Measurements from ENCODE around the gene BNIP3.

The BNIP3 gene

DNA sequence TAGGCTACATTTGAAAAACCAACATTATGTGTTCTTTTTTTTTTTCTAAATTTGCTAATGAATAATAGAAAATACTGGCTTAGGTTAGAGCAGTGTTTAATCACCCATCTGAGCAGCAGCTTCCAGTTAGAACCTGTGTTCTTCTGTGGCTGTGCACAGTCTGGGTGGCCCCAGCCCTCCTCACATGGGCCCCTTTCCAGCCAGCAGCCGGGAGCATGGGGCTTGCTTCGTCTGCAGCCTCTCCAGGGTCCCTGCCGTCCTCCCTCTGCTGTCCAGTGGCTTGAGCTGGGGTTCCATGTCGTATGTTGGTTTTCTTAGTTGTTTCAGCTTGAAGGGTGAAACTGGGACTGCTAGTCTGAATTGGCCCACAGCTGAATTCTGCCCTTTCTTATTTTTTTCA is 37.3 kb downstream of the BNIP3 start:
- H3K36me3 ChIP-seq (ENCODE audit: control insufficient read depth in 2 of 2, insufficient read depth in 2 of 2, low read length in 2 of 2): peaks cover 53 to 70% of the 10 kb centered on the region in 2 donors
- no peak overlapping the region for H3K27ac ChIP-seq (ENCODE audit: low read depth in 2 of 2, low read length in 2 of 2)
- H3K4me1 ChIP-seq (ENCODE audit: control insufficient read depth in 2 of 2, insufficient read depth in 2 of 2, low read length in 2 of 2): no peaks in the 10 kb centered on the region

DNA sequence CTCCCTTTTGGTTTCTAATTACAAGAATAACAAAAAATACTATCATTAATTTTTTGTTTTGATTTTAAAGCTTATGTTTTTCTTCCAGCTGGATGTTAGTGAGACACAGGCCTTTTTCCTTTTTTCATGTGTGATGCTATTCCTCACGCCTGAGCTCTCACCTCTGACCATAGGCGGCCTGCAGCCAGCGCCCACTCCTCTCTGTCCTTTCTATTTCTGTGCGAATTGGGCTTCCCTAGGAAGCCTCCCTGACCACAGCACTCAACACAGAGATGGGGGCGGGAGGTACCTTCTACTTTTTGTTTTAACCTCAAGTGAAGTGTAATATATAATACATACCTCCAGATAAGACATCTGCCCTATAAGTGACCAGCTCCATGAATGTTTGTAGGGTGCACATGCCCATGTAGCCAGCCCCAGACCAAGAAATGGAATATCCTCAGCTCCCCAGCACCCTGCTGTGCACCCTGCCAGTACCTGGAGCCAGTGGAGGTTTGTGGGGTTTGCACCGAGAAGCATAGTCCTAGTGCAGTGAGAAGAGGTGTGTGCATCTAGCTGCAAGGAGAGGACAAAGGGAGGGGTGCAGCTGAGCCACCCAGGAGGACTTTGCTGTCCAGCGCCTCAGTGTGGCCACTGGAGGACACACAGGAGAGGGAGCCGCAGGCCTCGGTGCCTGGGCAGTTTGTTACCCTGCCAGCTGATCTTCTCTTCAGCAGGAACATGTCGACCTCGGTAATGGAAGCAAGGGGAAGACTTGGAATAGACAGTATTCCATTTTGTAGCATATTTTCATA is 38.5 kb downstream of the BNIP3 start:
- H3K9ac ChIP-seq (ENCODE audit: low read depth in 1 of 2, low read length in 2 of 2): no peak overlapping the region
- H3K36me3 ChIP-seq (ENCODE audit: control insufficient read depth in 2 of 2, insufficient read depth in 2 of 2, low read length in 2 of 2): peaks cover 48 to 65% of the 10 kb centered on the region in 2 donors
- H3K4me3 ChIP-seq (ENCODE audit: low read length in 2 of 2): no peak overlapping the region
- H3K4me1 ChIP-seq (ENCODE audit: control insufficient read depth in 2 of 2, insufficient read depth in 2 of 2, low read length in 2 of 2): no peaks in the 10 kb centered on the region
- no peaks in the 10 kb centered on the region for H3K27me3 ChIP-seq (ENCODE audit: control insufficient read depth in 2 of 2, insufficient read depth in 2 of 2, low read length in 2 of 2)
- no peak overlapping the region for H3K27ac ChIP-seq (ENCODE audit: low read depth in 2 of 2, low read length in 2 of 2)
- no peaks in the 10 kb centered on the region for H3K9me3 ChIP-seq (ENCODE audit: control insufficient read depth in 2 of 2, low read length in 2 of 2)

More for the DNA sequence above, 37.3 kb downstream of the BNIP3 start:
- Histone ChIP-seq H3K9me3 (ENCODE audit: control insufficient read depth in 2 of 2, low read length in 2 of 2) (no peaks in the 10 kb centered on the region), H3K9ac (ENCODE audit: low read depth in 1 of 2, low read length in 2 of 2) (no peak overlapping the region), H3K4me3 (ENCODE audit: low read length in 2 of 2) (no peak overlapping the region), H3K27me3 (ENCODE audit: control insufficient read depth in 2 of 2, insufficient read depth in 2 of 2, low read length in 2 of 2) (no peaks in the 10 kb centered on the region)

DNA sequence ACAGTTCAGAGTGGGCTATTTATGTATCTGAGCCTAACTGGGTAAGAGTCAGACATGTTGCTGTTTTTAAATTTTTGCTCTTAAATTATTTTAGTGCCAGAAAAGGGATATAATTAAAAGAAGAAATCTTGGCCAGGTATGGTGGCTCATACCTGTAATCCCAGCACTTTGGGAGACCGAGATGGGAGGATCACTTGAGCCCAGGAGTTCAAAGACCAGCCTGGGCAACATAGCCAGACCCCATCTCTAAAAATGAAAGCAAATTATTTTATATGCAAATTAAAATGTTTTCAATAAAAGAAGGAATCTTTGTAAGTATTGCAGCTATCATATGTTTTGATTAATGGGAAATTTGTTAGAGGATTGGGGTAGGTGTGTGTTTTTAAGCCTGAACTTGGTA is 39.3 kb downstream of the BNIP3 start:
- H3K9me3 ChIP-seq (ENCODE audit: control insufficient read depth in 2 of 2, low read length in 2 of 2): no peaks in the 10 kb centered on the region
- H3K4me3 ChIP-seq (ENCODE audit: low read length in 2 of 2): no peak overlapping the region
- peaks cover 43 to 59% of the 10 kb centered on the region in 2 donors for H3K36me3 ChIP-seq (ENCODE audit: control insufficient read depth in 2 of 2, insufficient read depth in 2 of 2, low read length in 2 of 2)
- no peaks in the 10 kb centered on the region for H3K4me1 ChIP-seq (ENCODE audit: control insufficient read depth in 2 of 2, insufficient read depth in 2 of 2, low read length in 2 of 2)
- H3K9ac ChIP-seq (ENCODE audit: low read depth in 1 of 2, low read length in 2 of 2): no peak overlapping the region
- H3K27ac ChIP-seq (ENCODE audit: low read depth in 2 of 2, low read length in 2 of 2): no peak overlapping the region
- no peaks in the 10 kb centered on the region for H3K27me3 ChIP-seq (ENCODE audit: control insufficient read depth in 2 of 2, insufficient read depth in 2 of 2, low read length in 2 of 2)

DNA sequence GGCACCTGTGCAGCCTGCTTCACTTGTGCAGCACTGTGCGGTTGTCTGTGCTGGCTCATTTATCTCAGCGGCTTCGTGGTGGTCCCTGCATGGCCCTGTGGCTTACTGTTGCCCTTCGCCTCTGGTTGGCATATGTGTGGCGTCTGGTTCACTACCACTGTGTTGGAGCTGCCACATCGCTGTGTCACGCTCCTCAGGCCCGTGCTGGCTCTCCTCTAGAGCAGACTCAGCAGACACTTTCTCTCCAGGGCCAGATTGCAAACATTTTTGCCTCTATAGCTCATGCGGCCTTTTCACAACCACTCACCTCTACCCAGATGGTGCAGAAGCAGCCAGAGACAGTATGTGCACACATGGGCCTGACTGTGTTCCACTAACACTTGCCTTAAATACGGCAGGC is 43.0 kb downstream of the BNIP3 start:
- Histone ChIP-seq H3K36me3 (ENCODE audit: control insufficient read depth in 2 of 2, insufficient read depth in 2 of 2, low read length in 2 of 2) (peaks cover 24 to 37% of the 10 kb centered on the region in 2 donors), H3K27ac (ENCODE audit: low read depth in 2 of 2, low read length in 2 of 2) (no peak overlapping the region), H3K27me3 (ENCODE audit: control insufficient read depth in 2 of 2, insufficient read depth in 2 of 2, low read length in 2 of 2) (no peaks in the 10 kb centered on the region)

DNA sequence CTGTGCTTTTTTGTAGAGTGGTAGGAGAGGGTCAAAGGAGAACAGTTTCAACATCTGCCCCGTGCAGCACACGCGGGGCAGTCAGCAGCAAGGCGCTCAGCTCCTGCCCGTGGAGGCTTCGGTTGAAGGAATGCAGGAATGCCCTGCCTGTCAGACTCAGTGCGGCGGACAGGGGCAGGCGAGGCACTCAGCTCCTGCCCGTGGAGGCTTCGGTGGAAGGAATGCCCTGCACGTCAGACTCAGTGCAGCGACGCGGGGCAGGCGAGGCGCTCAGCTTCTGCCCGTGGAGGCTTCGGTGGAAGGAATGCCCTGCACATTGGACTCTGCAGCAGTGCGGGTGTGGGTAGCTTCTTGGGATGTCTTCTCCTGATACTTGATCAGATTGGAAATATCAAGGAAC is 43.9 kb downstream of the BNIP3 start:
- no peak overlapping the region for H3K4me3 ChIP-seq (ENCODE audit: low read length in 2 of 2)
- no peak overlapping the region for H3K9ac ChIP-seq (ENCODE audit: low read depth in 1 of 2, low read length in 2 of 2)
- H3K36me3 ChIP-seq (ENCODE audit: control insufficient read depth in 2 of 2, insufficient read depth in 2 of 2, low read length in 2 of 2): peaks cover 24 to 37% of the 10 kb centered on the region in 2 donors
- H3K27me3 ChIP-seq (ENCODE audit: control insufficient read depth in 2 of 2, insufficient read depth in 2 of 2, low read length in 2 of 2): no peaks in the 10 kb centered on the region
- H3K27ac ChIP-seq (ENCODE audit: low read depth in 2 of 2, low read length in 2 of 2): no peak overlapping the region
- no peaks in the 10 kb centered on the region for H3K9me3 ChIP-seq (ENCODE audit: control insufficient read depth in 2 of 2, low read length in 2 of 2)
- peaks cover 4 to 6% of the 10 kb centered on the region in 2 donors for H3K4me1 ChIP-seq (ENCODE audit: control insufficient read depth in 2 of 2, insufficient read depth in 2 of 2, low read length in 2 of 2)

More for the DNA sequence above, 43.0 kb downstream of the BNIP3 start:
- Histone ChIP-seq H3K4me3 (ENCODE audit: low read length in 2 of 2) (no peak overlapping the region), H3K9me3 (ENCODE audit: control insufficient read depth in 2 of 2, low read length in 2 of 2) (no peaks in the 10 kb centered on the region), H3K9ac (ENCODE audit: low read depth in 1 of 2, low read length in 2 of 2) (no peak overlapping the region), H3K4me1 (ENCODE audit: control insufficient read depth in 2 of 2, insufficient read depth in 2 of 2, low read length in 2 of 2) (peaks cover 0 to 1% of the 10 kb centered on the region in 2 donors)

DNA sequence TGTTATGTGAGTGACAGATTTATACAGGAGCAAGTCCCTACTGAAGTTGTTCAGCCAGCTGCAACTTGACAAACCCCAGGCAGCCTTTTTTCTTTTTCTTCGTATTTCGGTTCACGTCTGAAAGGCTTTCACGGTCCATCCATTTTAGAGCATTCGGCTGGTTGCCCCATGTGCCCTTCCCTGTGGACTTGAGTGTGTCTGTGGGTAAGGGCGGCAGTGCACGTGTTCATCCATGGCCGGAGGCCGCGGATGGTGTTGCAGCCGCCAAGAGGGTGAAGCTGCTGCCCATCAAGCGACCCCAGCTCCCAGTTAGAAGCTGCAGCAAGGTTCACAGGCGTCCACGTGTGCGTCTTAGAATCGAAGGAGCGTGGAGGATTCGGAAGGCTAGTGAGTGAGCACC is 45.0 kb downstream of the BNIP3 start:
- peaks cover 24 to 27% of the 10 kb centered on the region in 2 donors for H3K36me3 ChIP-seq (ENCODE audit: control insufficient read depth in 2 of 2, insufficient read depth in 2 of 2, low read length in 2 of 2)
- no peak overlapping the region for H3K4me3 ChIP-seq (ENCODE audit: low read length in 2 of 2)

DNA sequence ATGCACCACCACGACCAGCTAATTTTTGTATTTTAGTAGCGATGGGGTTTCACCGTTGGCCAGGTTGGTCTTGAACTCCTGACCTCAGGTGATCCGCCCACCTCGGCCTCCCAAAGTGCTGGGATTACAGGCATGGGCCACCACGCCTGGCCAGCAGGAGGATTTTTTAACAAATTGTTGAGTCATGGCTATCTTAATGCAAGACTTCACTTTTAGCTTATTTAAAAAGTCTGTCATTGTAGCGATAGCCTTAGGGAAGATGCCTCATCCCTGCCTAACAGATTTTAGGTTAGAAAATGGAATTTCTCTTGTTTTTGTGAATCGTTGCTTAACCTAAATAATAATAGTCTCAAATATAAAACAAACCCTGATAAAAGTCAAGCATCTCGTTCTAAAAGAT is 45.4 kb downstream of the BNIP3 start:
- Histone ChIP-seq H3K9me3 (ENCODE audit: control insufficient read depth in 2 of 2, low read length in 2 of 2) (no peaks in the 10 kb centered on the region), H3K27ac (ENCODE audit: low read depth in 2 of 2, low read length in 2 of 2) (no peak overlapping the region), H3K36me3 (ENCODE audit: control insufficient read depth in 2 of 2, insufficient read depth in 2 of 2, low read length in 2 of 2) (peaks cover 21 to 22% of the 10 kb centered on the region in 2 donors), H3K4me3 (ENCODE audit: low read length in 2 of 2) (no peak overlapping the region), H3K27me3 (ENCODE audit: control insufficient read depth in 2 of 2, insufficient read depth in 2 of 2, low read length in 2 of 2) (no peaks in the 10 kb centered on the region), H3K9ac (ENCODE audit: low read depth in 1 of 2, low read length in 2 of 2) (no peak overlapping the region), H3K4me1 (ENCODE audit: control insufficient read depth in 2 of 2, insufficient read depth in 2 of 2, low read length in 2 of 2) (peaks cover 6 to 8% of the 10 kb centered on the region in 2 donors)

More for the DNA sequence above, 45.0 kb downstream of the BNIP3 start:
- Histone ChIP-seq H3K27me3 (ENCODE audit: control insufficient read depth in 2 of 2, insufficient read depth in 2 of 2, low read length in 2 of 2) (no peaks in the 10 kb centered on the region), H3K9me3 (ENCODE audit: control insufficient read depth in 2 of 2, low read length in 2 of 2) (no peaks in the 10 kb centered on the region), H3K4me1 (ENCODE audit: control insufficient read depth in 2 of 2, insufficient read depth in 2 of 2, low read length in 2 of 2) (peaks cover 6 to 8% of the 10 kb centered on the region in 2 donors), H3K9ac (ENCODE audit: low read depth in 1 of 2, low read length in 2 of 2) (no peak overlapping the region), H3K27ac (ENCODE audit: low read depth in 2 of 2, low read length in 2 of 2) (no peak overlapping the region)

DNA sequence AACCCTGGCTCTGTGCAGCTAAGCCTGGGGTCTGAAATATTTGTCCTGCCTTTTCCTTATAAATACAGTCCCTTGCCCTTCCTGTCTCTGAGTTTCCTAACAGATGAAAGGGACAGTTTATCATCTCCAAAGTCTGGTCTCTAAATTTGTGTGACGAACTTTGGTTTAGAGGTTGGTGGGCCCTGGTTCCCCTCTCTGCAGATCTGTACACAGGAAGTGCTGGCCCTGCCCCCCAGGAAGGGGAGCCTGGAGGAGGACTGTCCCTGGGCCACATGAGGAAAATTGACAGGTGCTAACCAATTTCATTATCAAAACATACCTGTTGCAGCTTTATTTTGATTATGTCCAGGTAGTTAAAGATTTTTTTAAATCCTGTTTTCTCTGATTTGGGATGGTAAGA is 46.5 kb downstream of the BNIP3 start:
- H3K27ac ChIP-seq (ENCODE audit: low read depth in 2 of 2, low read length in 2 of 2): no peak overlapping the region
- H3K36me3 ChIP-seq (ENCODE audit: control insufficient read depth in 2 of 2, insufficient read depth in 2 of 2, low read length in 2 of 2): peaks cover 14 to 15% of the 10 kb centered on the region in 2 donors
- H3K4me1 ChIP-seq (ENCODE audit: control insufficient read depth in 2 of 2, insufficient read depth in 2 of 2, low read length in 2 of 2): peaks cover 6 to 8% of the 10 kb centered on the region in 2 donors
- H3K9ac ChIP-seq (ENCODE audit: low read depth in 1 of 2, low read length in 2 of 2): no peak overlapping the region
- no peaks in the 10 kb centered on the region for H3K9me3 ChIP-seq (ENCODE audit: control insufficient read depth in 2 of 2, low read length in 2 of 2)
- H3K27me3 ChIP-seq (ENCODE audit: control insufficient read depth in 2 of 2, insufficient read depth in 2 of 2, low read length in 2 of 2): no peaks in the 10 kb centered on the region
- no peak overlapping the region for H3K4me3 ChIP-seq (ENCODE audit: low read length in 2 of 2)

DNA sequence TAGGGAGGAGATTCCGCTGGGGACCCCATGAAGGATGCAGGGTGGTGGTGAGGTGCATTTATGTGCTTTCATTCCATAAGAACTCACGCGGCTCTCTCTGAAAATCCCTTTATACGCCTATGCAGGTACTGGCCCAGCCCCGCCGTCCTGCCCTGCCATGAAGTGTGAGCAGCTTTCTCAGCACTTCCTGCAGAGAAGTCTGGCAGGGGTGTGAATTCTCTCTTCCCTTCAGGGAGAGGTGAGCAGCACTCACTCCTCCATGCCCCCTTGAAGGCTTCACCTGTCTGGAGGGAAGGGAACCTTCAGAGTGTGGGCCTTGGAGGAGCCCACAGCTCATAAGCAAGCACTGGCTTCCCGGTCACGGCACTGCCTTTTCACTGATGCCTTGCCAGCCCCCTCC is 47.0 kb downstream of the BNIP3 start:
- Histone ChIP-seq H3K9me3 (ENCODE audit: control insufficient read depth in 2 of 2, low read length in 2 of 2) (no peaks in the 10 kb centered on the region), H3K4me3 (ENCODE audit: low read length in 2 of 2) (no peak overlapping the region), H3K9ac (ENCODE audit: low read depth in 1 of 2, low read length in 2 of 2) (no peak overlapping the region), H3K4me1 (ENCODE audit: control insufficient read depth in 2 of 2, insufficient read depth in 2 of 2, low read length in 2 of 2) (peaks cover 6 to 8% of the 10 kb centered on the region in 2 donors), H3K27ac (ENCODE audit: low read depth in 2 of 2, low read length in 2 of 2) (no peak overlapping the region), H3K36me3 (ENCODE audit: control insufficient read depth in 2 of 2, insufficient read depth in 2 of 2, low read length in 2 of 2) (peaks cover 14 to 15% of the 10 kb centered on the region in 2 donors), H3K27me3 (ENCODE audit: control insufficient read depth in 2 of 2, insufficient read depth in 2 of 2, low read length in 2 of 2) (no peaks in the 10 kb centered on the region)

DNA sequence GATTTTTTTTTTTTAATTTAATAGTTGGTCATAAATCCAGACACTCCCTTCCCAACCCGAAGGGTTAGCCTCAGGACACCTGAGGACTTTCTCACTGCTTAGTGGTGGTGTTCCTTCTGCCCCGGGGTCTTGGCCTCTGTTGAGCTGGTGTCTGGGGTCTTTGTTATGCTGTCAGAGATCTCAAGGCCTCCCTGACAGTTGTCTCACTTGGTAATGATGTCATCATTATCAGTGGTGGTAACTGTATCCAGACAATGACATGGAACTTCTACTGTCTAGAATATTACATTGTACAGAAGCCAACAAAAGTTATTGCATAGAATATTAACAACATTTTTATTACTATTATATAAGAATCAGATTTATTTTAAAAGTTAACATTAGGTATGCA is 48.0 kb downstream of the BNIP3 start:
- Histone ChIP-seq H3K27ac (ENCODE audit: low read depth in 2 of 2, low read length in 2 of 2) (no peak overlapping the region), H3K4me3 (ENCODE audit: low read length in 2 of 2) (no peak overlapping the region), H3K9me3 (ENCODE audit: control insufficient read depth in 2 of 2, low read length in 2 of 2) (no peaks in the 10 kb centered on the region), H3K9ac (ENCODE audit: low read depth in 1 of 2, low read length in 2 of 2) (no peak overlapping the region), H3K36me3 (ENCODE audit: control insufficient read depth in 2 of 2, insufficient read depth in 2 of 2, low read length in 2 of 2) (peaks cover 11 to 13% of the 10 kb centered on the region in 2 donors), H3K4me1 (ENCODE audit: control insufficient read depth in 2 of 2, insufficient read depth in 2 of 2, low read length in 2 of 2) (peaks cover 6 to 11% of the 10 kb centered on the region in 2 donors), H3K27me3 (ENCODE audit: control insufficient read depth in 2 of 2, insufficient read depth in 2 of 2, low read length in 2 of 2) (no peaks in the 10 kb centered on the region)
